GM19468 (cell line): ENCODE results near the gene SETDB2.
"Not testable (repeated sequence)": the region's sequence is repeated elsewhere in the genome, so short reads cannot be mapped to it uniquely, and the experiment has no call there.

ENCODE experiments used
- ATAC-seq: cut with Tn5 transposase; IDR thresholded peaks from one replicate; pipeline ENCODE4 v1.9.1; 2021; ENCODE audit warnings: mild to moderate bottlenecking, moderate library complexity, moderate number of reproducible peaks; ENCODE audit not compliant: unreplicated experiment; ENCODE audit errors: extremely low read depth

SETDB2 gene

DNA sequence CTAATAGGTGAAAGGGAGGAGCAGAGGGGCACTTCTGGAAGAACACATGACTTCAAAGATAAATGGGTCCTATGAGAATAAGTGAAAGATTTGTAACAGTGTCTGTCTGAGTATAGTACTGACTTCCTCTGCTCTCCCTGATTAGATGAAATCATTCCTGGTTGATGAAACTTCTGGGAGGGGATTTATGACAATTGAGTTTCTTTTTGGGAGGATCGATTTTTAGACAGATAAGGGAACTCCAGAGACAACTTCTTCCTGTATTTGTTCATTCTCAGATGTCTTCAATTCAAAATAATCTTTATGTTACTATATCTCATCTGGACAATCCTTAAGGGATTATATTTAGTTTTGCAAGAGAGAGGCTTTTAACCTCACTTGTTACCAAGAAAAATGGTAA lies 20.0 kb downstream of the SETDB2 start:
- ATAC-seq, result no peak

DNA sequence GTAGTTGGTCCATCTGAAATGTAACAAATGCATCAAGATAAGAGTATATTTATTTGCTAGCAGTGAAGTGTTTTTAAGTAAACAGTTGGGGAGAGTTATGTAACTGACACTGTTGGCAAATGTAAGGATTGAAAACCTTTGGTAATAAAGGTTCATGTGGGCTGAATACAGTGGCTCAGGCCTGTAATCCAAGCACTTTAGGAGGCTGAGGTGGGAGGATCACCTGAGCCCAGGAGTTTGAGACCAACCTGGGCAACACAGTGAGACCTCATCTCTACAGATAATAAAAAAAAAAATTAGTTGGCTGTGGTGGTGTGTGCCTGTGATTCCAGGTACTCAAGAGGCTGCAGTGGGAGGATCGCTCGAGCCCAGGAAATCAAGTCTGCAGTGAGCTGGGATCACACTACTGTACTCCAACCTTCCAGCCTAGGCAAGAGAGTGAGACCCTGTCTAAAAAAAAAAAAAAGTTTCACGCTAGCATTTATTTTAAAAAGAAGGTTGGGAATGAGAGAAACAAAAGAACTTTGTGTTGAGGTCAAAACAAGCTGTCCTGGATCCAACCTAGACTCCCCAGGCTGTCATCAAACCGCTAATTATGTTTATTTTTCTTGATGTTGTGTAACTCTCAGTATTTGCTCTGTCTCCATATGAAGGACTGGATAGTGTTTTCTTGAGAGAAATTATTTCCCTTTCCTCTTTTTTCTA lies 20.7 kb downstream of the SETDB2 start:
- ATAC-seq, result no peak

DNA sequence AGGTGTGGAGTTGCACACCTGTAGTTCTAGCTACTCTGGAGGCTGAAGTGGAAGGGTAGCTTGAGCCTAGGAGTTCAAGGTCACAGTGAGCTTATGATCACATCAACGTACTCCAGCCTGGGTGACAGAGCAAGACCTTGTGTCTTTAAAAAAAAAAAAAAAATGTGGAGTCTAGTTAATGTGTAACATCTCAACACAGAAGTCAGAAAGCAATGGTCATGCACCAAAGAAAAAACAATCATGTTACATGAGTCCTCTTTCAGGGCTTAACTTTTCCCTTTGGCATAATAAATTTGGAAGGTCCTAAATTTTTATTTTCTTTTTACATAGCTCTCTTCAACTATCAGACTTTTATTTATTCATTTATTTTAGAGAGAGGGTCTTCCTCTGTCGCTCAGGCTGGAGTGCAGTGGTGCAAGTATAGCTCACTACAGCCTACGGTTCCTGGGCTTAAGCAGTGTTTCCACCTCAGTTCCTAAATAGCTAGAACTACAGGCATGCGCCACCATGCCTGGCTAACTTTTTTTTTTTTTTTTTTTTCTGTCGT lies 22.3 kb downstream of the SETDB2 start:
- no peak for ATAC-seq

DNA sequence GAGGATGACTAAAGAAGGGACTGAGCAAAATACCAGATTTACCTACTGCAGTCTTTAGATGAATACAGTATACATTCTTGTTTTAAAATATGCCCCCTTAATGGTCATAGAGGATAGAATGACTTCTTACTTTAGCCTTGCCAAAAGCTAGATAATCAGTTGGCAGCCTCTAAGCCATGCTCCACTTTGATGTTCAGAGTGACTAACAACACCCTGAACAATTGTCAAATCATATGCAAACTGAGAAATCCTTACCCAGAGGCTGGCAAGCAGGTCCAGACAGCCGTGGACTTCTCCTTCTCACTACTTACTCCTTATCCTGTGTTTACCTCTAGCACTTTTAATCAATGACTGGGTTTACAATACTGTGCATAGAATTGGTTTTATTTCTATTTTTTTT lies 28.1 kb downstream of the SETDB2 start:
- no peak for ATAC-seq

DNA sequence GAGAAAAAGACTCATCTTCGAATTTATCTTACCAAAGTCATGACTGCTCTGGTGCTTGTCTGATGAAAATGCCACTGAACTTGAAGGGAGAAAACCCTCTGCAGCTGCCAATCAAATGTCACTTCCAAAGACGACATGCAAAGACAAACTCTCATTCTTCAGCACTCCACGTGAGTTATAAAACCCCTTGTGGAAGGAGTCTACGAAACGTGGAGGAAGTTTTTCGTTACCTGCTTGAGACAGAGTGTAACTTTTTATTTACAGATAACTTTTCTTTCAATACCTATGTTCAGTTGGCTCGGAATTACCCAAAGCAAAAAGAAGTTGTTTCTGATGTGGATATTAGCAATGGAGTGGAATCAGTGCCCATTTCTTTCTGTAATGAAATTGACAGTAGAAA lies 32.5 kb downstream of the SETDB2 start:
- ATAC-seq, result no peak

DNA sequence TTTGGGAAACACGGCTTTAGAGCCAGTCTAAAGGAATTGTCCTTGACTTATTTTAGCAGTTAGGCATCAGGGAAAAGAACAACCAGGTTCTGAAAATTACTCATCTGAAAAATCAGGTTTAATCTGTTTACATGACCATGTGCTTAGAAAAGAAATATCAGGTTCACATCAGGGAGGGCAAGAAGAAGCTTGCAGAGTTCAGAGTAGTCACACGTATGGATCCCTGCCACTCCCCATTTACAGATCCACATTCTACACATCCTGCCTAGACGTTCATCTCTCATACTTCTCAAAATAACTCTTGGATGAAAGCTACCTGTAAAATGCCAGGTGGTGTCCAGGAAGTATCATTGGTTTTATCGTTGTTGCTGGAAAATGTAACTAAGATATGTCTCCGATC lies 37.7 kb downstream of the SETDB2 start:
- no peak for ATAC-seq

DNA sequence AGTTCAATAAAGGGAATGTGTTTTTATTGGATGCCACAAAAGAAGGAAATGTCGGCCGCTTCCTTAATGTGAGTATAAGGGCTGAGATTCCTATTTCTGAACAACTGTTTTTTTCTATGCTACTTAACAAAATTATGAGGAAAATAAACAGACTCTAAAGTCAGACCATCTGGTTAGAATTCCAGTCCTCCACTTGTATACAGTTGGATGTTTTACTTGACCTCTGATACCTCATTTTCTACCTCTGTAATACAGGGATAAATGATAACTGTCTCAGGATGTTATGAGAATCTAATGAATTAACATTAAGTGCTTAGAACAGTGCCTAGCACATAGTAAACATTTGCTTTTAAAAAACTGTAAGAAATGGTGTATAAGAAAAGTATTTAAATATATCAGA lies 44.5 kb downstream of the SETDB2 start:
- no peak for ATAC-seq

DNA sequence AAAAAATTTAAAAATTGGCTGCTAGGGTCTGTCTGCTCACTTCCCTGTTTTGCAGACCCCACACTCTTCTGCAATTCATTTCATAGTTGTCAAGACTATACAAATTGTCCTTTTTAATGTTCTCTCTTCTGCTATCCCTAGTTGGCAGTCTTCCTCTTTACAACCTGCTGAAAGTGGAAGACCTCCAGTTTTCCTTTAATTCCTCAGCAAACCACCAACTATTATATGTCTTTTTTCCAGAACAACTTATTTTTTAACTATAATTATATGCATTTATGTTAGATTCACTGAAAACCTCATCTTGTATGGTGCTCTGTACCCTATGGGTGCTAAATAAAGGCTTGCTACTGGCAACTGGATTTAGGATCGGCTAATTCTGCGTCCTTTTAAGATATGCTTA lies 50.6 kb downstream of the SETDB2 start:
- ATAC-seq, result no peak

DNA sequence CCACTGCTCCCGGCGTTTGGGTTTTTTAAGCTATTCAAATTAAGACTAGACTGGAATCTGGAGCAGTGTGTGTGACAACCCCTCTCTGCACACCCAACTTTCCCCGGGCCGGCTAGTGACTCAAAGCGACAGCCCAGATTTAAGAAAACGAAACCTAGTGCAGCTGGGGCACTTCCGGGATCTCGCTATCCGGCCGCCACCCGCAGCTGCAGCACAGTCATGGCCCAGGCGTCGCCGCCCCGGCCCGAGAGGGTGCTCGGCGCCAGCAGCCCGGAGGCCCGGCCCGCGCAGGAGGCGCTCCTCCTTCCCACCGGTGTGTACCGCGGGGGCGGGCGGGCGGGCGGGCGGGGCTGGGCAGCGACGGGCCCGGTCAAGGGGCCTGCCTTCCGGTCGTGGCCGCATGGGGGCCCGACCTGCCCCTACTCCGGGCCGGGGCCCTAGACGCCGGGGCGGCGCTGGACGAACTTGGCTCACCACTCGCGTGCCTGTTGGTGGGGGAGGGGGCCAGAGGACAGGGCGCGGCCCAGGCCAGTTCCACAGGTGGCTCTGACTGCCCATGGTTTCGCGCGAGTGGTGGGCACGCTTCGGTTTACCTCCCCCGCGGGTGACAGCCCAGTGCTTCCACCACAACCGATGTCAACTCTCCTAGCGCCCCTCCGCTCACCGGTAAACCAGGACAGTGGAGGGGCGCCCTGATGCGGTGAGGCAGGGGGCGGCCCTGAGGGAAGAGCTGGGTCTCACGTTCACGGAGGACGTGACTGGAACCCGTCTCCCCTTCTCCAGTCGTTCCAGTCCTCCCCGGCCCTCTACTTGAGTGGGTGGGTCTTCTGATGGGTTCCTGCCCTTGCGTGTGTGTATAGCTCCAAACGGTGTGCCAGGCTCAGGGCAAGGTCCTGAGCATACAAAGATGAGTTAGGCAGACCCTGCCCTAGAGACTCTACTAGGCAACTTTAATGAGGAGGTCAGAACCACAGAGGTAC lies 52.0 kb downstream of the SETDB2 start, which contains the start of gene PHF11:
PHF11 (plus strand) TSS at position 171 of the 980 bp plus-strand sequence; CDS start at position 220, 49 bp downstream.
- peak; percentile 65 for ATAC-seq

DNA sequence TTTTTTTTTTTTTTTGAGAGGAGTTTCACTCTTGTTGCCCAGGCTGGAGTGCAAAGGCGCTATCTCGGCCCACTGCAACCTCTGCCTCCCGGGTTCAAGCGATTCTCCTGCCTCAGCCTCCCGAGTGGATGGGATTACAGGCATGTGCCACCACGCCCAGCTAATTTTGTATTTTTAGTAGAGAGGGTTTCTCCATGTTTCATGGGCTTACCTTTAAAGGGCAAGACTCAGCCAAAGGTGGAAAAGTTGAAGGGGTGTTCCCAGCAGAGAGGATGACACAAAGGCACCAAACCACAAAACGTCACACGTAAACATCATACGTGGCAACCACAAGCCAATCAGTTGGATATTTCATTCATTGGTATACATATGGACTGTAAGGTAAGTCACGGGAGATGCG lies 52.8 kb downstream of the SETDB2 start:
- ATAC-seq, result not testable (repeated sequence)

DNA sequence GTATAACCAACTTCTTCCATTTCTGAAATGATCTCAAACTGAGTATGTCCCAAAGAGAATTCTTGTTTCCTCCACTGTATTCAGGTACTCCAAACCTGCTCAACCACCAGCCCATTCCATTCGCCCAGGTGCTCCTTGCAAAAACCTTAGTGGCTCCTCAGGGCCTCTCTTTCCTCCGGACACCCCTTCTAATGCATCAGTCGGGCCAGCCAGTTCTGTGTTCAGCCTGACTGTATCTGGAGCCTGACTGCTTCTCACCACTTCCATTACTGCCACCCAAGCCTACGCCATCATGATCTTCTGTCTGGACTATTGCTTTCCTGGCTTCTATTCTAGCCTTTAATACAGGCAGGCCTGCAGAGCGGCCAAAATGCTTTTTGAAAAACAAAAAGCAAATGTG lies 53.2 kb downstream of the SETDB2 start:
- no peak for ATAC-seq

DNA sequence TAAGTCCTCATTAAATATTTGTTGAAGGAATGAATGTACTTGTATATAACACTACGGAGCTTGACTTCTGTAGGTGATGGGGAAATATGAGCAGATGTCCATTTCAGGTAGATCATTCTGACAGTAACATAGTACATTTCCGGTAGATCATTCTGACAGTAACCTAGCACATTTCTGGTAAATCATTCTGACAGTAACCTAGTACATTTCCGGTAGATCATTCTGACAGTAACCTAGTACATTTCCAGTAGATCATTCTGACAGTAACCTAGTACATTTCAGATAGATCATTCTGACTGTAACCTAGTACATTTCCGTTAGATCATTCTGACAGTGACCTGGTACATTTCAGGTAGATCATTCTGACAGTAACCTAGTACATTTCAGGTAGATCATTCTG lies 54.1 kb downstream of the SETDB2 start:
- ATAC-seq, result no peak

DNA sequence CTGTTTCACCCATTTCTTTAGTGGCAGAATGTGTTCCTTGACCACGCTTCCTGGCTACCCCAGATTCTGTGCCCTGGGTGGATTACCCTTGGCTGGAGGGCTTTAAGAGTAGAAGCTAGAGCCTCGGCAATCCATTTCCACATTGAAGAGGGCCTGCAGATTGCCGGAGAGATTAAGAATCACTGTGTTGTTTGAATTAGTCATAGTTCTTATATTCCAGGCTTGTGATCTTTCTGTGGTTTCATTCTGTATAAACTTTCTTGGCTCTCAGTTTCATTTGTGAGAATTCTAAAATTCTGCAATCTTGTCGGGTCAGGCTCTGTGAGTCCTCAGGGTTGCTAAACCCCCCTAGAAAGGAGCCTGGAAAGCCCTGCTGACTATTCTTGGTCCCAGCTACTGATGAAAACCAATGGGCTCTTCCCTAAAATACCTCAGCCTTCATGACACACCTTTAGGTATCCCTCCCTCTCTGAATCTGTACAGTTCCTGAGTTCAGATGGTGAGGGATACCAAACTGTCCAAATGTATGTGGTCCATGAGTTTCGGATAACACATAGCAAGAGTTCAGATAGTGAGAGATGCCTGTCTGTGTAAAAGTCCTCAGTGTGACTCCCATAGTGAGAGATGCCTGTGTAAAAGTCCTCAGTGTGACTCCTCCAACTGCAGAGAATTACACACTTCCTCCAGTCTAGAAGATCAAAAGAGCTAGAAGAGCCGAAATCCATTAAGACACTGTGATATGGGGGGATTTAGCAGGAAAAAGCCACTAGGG lies 56.0 kb downstream of the SETDB2 start:
- ATAC-seq, result no peak

DNA sequence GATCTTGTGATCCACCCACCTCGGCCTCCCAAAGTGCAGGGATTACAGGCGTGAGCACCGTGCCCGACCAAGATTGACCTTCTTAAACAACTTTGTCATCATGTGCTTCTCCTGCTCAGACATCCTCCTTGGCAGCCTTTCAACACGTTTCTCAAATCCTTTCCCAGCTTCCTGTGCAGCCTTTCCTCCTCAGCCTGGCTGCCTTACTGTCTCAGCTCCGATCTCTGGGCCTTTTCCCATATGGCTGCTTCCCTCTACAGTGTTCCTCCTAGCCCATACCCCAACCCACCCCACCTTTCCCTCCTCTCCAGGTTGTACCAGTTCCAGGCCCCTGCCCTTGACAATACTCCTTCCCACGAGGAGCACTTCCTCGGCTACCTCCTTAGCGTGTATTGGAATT lies 58.9 kb downstream of the SETDB2 start:
- ATAC-seq, result no peak

DNA sequence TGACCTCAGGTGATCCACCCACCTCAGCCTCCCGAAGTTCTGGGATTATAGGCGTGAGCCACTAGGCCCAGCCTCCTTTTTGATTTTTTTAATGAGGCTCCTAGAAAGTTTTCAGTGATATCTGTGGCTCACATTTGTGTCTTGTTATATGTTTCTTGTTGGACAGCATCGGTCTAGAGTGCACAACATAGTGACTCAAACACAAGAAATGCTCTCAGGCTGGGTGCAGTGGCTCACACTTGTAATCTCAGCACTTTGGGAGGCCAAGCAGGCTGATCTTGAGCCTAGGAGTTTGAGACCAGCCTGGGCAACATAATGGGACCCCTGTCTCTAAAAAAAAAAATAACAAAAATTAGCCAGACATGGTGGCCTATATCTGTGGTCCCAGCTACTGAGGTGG lies 59.9 kb downstream of the SETDB2 start:
- no peak for ATAC-seq

DNA sequence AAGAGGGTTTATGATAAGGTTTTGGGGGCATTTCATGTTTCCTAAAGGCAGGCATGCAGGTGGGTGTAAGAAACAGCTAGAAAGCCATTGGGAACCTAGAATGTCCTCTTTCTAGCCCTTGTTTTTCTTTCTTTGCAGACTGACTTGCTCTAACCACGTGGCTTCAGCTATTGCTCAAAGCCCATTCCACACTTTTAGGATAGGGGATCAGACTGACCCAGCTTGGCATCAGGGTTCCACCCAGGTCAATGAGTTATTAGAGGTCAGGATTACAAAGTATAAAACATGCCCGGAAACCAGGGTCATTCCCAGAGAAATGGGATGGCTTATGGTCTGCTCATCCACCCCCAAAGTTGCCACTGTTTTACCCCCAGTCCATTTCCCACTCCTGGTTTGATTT lies 68.5 kb downstream of the SETDB2 start:
- ATAC-seq, result no peak

DNA sequence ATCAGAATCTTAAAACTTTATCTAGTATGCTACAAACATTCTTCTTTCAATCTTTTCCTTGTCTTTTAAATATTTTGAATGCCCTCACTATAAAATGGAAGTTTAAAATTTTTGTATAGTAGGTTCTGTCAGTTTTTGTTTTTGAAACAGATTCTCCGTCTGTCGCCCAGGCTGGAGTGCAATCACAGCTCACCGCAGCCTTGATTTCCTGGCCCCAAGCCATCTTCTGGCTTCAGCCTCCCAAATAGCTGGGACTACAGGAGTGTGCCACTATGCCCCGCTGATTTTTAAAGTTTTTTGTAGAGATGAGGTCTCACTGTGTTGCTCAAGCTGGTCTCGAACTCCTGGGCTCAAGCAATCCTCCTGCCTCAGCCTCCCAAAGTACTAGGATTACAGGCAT lies 72.4 kb downstream of the SETDB2 start:
- ATAC-seq, result no peak

DNA sequence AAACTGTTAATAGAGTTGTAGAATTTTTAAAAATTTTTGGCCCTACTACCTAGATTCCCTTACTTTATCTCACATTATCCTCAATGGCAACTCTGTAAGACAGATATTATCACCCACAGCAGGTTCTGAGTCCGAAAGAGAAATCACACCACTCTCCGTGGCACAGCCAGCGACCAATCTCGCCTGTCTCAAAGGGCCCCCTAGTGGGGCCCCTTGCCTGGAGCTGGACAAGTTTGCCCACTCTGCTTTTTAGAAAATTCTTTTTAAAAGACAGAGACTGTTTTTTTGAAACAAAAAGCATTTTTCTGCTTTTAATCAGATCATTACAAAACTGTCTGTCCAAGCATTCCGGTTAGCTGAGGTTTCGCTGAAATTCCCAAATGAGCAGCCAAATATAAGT lies 73.4 kb downstream of the SETDB2 start:
- ATAC-seq, result no peak

DNA sequence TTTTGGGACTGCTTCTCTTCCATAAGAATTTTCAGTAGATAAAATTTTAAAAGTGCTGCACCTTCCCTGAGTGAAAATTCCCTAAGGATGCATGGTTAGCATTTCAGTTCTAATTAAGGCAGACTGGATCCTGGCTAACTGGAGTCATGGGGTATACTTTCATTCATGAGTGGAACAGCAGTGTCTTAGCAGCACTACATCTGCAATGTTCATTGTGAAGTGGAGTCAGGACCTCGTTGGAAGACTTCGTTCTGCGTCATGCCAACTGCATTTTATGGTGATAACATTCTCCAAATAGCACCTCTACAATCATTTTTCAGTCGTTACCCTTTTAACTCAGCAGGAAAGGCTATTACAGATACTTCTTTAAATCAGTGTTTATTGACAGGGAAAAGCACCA lies 77.2 kb downstream of the SETDB2 start:
- ATAC-seq, result no peak

DNA sequence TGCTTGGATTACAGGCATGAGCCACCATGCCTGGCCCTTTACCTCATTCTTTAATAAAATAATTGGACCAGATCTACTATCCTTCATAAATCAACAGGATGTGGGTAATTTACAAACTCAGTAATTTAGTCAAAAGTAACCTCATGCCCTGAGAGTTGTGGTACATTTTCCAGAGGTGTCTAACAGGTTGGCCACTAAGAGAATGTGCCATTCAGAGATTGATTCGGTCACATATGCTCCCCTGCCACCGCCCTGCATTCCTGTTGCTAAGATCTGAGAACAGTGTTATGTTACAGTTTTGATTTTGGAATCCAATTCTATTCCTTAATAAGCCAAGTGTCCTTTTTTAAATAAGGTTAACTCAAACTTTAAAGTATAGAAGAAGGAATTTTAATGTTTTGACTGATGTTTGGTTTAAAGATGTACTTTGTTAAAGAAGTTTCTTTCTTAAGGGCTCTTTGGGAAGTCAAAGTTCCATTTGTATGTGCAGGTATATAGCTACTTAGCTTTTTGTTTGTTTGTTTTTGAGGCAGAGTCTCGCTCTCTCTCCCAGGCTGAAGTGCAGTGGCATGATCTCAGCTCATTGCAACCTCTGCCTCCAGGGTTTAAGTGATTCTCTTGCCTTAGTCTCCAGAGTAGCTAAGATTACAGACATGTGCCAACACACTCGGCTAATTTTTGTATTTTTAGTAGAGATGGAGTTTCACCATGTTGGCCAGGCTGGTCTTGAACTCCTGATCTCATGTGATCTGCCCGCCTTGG lies 80.8 kb downstream of the SETDB2 start:
- ATAC-seq, result no peak
